ENCODE measurements around the gene PPP1R18. TPM values are rescaled to one million over a fixed set of nuclear protein-coding genes. Genes with fewer than 3 reads are reported as not detected.
"Not testable (repeated sequence)": the region's sequence is repeated elsewhere in the genome, so short reads cannot be mapped to it uniquely, and the experiment has no call there.

Gene PPP1R18
- total RNA-seq, 1 donor from 2014 or later = 20.9 TPM

GRCh38 chr6:30719791-30720737, 33.6 kb upstream of the PPP1R18 start, which contains the start of gene TUBB:
TSS of gene TUBB (plus strand) at chr6:30720352. CDS start at chr6:30720507, 155 bp downstream.
- DNase-seq (ENCODE audit: low spot score) = peak; percentile 99

- no peak for DNase-seq (ENCODE audit: low spot score)
These were observed 32.9 kb upstream of the PPP1R18 start for GRCh38 chr6:30719356-30719755.

GRCh38 chr6:30717845-30718720, 31.6 kb upstream of the PPP1R18 start:
- DNase-seq (ENCODE audit: low spot score) = not testable (repeated sequence)

- peak; percentile 100 for DNase-seq (ENCODE audit: low spot score)
These were observed 30.8 kb upstream of the PPP1R18 start, which contains the start of gene MDC1 for GRCh38 chr6:30717129-30717844. TSS of gene MDC1 (minus strand) at chr6:30717281. CDS start at chr6:30715175, 2,106 bp downstream.

GRCh38 chr6:30716879-30717128, 30.4 kb upstream of the PPP1R18 start:
- DNase-seq (ENCODE audit: low spot score) = no peak

GRCh38 chr6:30714263-30714662, 27.8 kb upstream of the PPP1R18 start:
- no peak for DNase-seq (ENCODE audit: low spot score)

GRCh38 chr6:30712441-30712945, 26.0 kb upstream of the PPP1R18 start:
- DNase-seq (ENCODE audit: low spot score) = no peak

- no peak for DNase-seq (ENCODE audit: low spot score)
These were observed 25.4 kb upstream of the PPP1R18 start for GRCh38 chr6:30711758-30712380.

- DNase-seq (ENCODE audit: low spot score) = no peak
These were observed 22.8 kb upstream of the PPP1R18 start for GRCh38 chr6:30709101-30709868.

GRCh38 chr6:30707281-30707850, 20.9 kb upstream of the PPP1R18 start:
- DNase-seq (ENCODE audit: low spot score) = no peak

- DNase-seq (ENCODE audit: low spot score) = no peak
These were observed 19.2 kb upstream of the PPP1R18 start for GRCh38 chr6:30705620-30706019.

GRCh38 chr6:30703821-30704220, 17.4 kb upstream of the PPP1R18 start:
- DNase-seq (ENCODE audit: low spot score) = no peak

GRCh38 chr6:30703011-30703410, 16.6 kb upstream of the PPP1R18 start:
- DNase-seq (ENCODE audit: low spot score) = no peak

- DNase-seq (ENCODE audit: low spot score) = no peak
These were observed 13.9 kb upstream of the PPP1R18 start for GRCh38 chr6:30700340-30700739.

- DNase-seq (ENCODE audit: low spot score) = no peak
These were observed 10.0 kb upstream of the PPP1R18 start for GRCh38 chr6:30696432-30696831.

- DNase-seq (ENCODE audit: low spot score) = peak; percentile 18
These were observed 4.9 kb upstream of the PPP1R18 start for GRCh38 chr6:30691208-30691847.

- peak; percentile 96 for DNase-seq (ENCODE audit: low spot score)
These were observed 4.2 kb upstream of the PPP1R18 start, which contains the start of gene NRM for GRCh38 chr6:30690403-30691207. TSS of gene NRM (minus strand) at chr6:30690984. CDS start at chr6:30690974, 10 bp downstream.

GRCh38 chr6:30689985-30690384, 3.5 kb upstream of the PPP1R18 start:
- no peak for DNase-seq (ENCODE audit: low spot score)
